T-helper 1 cell treated with Interleukin-12 subunit alpha and Interleukin-12 subunit beta and Interleukin-4 antibody, amounts not matched to agents 30 ng/mL and 1 ng/mL, for 36 hours (primary cell): ENCODE results near the gene TRIO. TPM values are rescaled to one million over a fixed set of nuclear protein-coding genes. Genes with fewer than 3 reads are reported as not detected.

Experiments used
- intact Hi-C: fragments of 100-400 bp; cut with micrococcal nuclease; formaldehyde crosslinking; loops from one replicate; pipeline ENCODE4 v1.15.1; 2024
- total RNA-seq: library from RNA; stranded (reverse); gene quantifications from 2 replicates; pipeline ENCODE4 v1.2.3, GENCODE V29; 2022

The TRIO gene
- total RNA-seq, 1 donor from 2014 or later, result 12.9 TPM

DNA sequence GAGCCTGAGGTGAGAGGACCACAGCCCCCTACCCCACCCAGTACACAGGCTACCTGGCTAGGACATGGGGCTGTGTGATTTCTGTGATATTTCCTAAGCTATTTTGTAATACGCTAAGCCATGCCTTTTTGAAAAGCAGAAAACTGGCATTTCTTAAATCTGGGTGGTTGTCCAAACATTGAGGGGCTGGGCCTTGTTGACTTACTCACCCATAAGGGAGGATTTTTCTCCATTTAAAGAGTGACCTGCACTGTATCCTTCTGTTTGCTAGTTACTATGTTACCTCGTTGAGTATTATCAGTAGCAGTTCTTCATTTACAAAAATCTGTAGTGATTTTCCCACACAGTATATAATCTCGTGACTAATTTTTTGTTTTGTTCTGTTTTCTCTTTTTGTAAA is 321.0 kb downstream of the TRIO start:
- intact Hi-C loops, result no loop called here

GRCh38 chr5:14464671-14465070 is 321.5 kb downstream of the TRIO start:
- intact Hi-C loops, result no loop called here

- intact Hi-C loops, result no loop called here
Measured at GRCh38 chr5:14465116-14465515, 322.0 kb downstream of the TRIO start.

- intact Hi-C loops, result no loop called here
Measured at GRCh38 chr5:14465776-14466175, 322.6 kb downstream of the TRIO start.

- intact Hi-C loops, result no loop called here
Measured at GRCh38 chr5:14467251-14467650, 324.1 kb downstream of the TRIO start.

GRCh38 chr5:14467886-14468285 is 324.7 kb downstream of the TRIO start:
- intact Hi-C loops, result no loop called here

- intact Hi-C loops, result no loop called here
Measured at GRCh38 chr5:14469551-14470377, 326.6 kb downstream of the TRIO start.

DNA sequence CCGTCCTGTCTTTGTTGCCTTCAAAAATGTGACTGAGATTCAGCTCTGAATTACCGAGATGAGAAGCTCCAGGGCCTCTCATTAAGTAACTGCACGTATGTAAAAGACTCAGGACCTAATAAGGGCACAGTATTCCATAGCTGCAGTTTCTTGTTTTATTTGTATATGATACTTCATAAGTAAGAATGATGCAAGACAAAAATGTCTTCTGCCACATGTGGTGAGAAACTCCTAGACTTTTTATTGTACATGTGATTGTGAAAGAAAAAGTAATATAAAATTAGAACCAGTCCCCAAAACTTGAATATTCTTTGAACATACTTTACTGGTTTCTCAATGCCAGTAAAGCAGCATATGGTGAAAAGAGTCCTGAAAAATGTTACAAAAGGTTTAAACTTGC is 328.4 kb downstream of the TRIO start:
- intact Hi-C loops, result no loop called here

DNA sequence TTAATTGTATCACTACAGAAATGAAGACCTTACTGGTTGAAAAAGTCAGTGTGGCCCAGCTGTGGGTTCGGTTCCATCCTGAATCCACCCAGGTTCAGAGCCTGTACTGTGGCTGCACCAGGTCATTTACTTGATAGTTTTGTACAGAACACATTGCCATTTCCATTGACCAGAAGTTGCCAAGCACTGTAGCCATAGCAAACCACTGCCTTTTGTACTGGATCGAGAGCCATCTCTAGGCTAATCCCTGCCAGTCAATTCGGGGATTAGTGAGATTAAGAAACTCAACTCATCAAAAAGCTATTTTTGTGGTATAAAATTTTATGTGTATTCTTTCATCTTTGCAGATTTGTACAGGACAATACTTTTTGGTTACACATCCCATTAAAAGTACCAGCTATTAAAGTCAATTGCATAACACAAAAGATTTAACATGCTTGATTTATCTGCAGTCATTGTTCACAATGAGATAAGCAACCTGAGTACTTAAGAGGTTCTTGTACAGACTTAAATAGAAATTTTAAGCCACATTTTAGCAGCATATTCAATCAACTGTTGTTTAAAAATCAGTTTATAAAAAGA is 329.9 kb downstream of the TRIO start:
- intact Hi-C loops, result no loop called here

DNA sequence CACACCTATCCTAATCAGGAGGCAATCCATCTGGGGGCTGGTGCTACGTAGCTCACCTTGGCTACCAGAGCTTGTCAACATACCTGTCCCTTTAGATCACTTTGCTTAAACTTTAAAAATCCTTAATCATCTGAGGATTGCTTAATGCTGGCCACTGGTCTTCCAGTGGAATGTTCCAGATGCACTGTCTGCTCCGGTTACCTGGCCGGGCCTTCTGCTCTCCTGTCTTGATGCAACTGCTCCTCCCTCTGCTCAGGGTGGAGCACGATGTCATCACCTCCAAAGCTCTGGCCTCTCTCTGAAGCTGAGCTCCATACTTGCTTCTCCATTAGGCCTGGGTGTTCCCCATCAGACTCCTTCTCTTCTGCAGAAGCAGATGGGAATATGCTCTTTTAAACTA is 331.9 kb downstream of the TRIO start:
- intact Hi-C loops, result no loop called here

- intact Hi-C loops, result no loop called here
Measured at GRCh38 chr5:14476786-14477435, 333.8 kb downstream of the TRIO start.

- intact Hi-C loops, result no loop called here
Measured at GRCh38 chr5:14479143-14479696, 336.1 kb downstream of the TRIO start.

- intact Hi-C loops, result no loop called here
Measured at GRCh38 chr5:14481349-14481748, 338.2 kb downstream of the TRIO start.

- intact Hi-C loops, result no loop called here
Measured at GRCh38 chr5:14482085-14482484, 338.9 kb downstream of the TRIO start.

DNA sequence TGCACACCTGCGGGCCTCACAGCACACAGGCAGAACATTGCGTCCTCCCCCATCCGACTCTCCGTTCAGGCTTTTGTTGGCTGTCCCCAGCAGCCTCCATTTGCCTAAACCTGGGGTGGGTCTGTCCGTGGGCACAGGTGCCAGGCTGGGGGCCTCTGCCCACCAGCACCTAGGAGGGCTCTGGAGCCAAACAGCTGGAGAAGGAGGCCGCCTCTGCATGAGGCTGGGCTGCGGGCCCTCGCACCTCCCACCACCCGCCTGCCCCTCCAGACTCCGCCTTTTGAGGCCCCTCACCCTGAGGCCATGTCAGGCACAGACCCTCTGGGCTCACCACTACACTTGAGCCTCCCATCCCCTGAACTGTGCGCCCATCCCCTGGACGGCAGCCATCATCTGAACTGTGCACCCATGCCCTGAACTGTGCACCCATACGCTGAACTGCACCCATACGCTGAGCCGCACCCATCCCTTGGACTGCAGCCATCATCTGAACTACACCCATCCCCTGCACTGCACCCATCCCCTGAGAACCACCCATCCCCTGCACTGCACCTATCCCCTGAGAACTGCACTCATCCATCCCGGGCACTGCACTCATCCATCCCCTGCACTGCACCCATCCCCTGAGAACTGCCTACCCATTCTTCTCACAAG is 340.5 kb downstream of the TRIO start:
- intact Hi-C loops, result no loop called here

- intact Hi-C loops, result no loop called here
Measured at GRCh38 chr5:14486486-14486885, 343.3 kb downstream of the TRIO start.

GRCh38 chr5:14486996-14487896 is 344.1 kb downstream of the TRIO start:
- intact Hi-C loops, result no loop called here

GRCh38 chr5:14487897-14488570 is 344.9 kb downstream of the TRIO start:
- intact Hi-C loops, result no loop called here

- intact Hi-C loops, result no loop called here
Measured at GRCh38 chr5:14488709-14489108, 345.6 kb downstream of the TRIO start.

DNA sequence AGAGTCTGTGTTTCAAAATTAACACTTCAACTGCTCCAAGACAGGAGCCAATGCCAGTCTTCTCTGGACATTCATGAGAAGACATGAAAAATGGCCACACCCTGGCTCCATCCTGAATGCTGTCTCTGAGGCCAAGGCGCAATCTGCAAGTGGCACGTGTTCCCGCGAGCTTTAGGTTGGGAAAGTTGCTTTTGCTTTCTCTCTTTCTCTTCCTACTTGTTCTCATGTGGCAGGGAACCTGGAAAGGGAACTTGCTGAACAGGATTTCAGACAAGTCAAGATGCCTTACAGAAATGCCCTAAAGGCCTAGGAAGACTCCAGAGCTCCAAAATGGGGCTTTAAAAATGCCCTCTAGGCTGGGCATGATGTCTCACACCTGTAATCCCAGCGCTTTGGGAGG is 346.5 kb downstream of the TRIO start:
- intact Hi-C loops, result no loop called here
